C4-2B (cell line): ENCODE measurements around the gene JAZF1.
A peak's percentile ranks its signal among the peaks of the same experiment; 100 is the strongest.

Source experiments
- H3K27ac ChIP-seq: fragments of 450-650 bp; 2 replicates; pipeline ENCODE4 v1.5.1; 2017
- CTCF ChIP-seq: fragments of 450-650 bp; conservative IDR thresholded peaks from 2 replicates; pipeline ENCODE4 v1.5.1; 2017; ENCODE audit warnings: mild to moderate bottlenecking
- ZFX ChIP-seq: fragments of 450-650 bp; IDR thresholded peaks from 2 replicates; pipeline ENCODE4 v1.6.1; 2017

JAZF1 gene

DNA sequence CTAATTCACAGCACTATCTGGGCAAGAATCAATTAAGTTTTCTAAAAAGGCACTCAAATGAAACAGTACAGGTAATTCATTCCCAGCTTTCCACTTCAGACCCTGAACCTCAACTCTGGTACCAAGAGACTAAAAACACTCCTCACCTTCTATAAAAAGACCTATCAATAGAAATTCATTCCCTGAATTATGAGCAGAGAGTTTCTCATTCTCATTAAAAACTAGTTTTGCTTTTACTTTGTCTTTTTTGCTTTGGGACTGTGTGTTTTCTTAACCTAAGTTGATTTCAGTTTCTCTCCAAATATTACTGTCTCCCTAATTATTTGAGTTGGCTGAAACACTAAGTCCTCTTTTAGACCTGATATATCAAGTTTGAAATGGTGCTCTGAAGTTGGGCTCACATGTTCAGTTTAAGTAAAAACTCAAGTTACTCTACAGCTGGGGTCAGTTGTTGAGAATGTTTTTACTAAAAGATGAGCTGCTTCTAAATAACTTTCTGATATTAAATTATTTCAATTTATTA, 189.5 kb downstream of the JAZF1 start:
- H3K27ac ChIP-seq, result no peak overlapping the region
- TF ChIP-seq ZFX (no peak), CTCF (no peak)

DNA sequence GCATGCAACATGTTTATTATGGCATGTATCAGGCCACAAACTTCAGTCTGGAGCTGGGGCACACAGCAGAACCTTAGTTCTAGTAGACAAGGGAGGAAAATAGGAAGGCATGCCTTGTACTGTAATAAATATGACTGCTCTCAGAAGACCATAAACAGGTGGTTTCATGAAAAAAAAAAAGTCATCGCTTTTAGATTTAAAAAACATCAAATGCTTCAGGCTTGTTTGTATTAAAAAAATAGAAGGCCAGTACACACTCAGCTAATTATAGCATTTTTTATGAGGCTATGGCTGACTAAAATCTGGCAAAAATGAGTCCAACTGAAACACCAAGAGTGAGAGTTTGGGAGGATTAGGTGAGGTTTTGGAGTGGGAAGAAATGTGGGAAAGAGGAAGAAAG, 204.1 kb downstream of the JAZF1 start:
- no peak for TF ChIP-seq CTCF
- TF ChIP-seq ZFX, result no peak

GRCh38 chr7:27973625-27974024, 207.0 kb downstream of the JAZF1 start:
- no peak for TF ChIP-seq ZFX
- no peak for TF ChIP-seq CTCF
- no peak overlapping the region for H3K27ac ChIP-seq

More for the DNA sequence above, 204.1 kb downstream of the JAZF1 start:
- H3K27ac ChIP-seq, result 0 out of 2 replicates have a peak overlapping the region, but pooled peaks have one; percentile 7

- H3K27ac ChIP-seq, result no peak overlapping the region
- no peak for TF ChIP-seq ZFX
- no peak for TF ChIP-seq CTCF
Measured at GRCh38 chr7:27972276-27972675, 208.3 kb downstream of the JAZF1 start.

GRCh38 chr7:27971171-27971812, 209.3 kb downstream of the JAZF1 start:
- no peak overlapping the region for H3K27ac ChIP-seq

GRCh38 chr7:27970350-27970749, 210.2 kb downstream of the JAZF1 start:
- H3K27ac ChIP-seq, result no peak overlapping the region
- TF ChIP-seq CTCF, result no peak
- TF ChIP-seq ZFX, result no peak

More at GRCh38 chr7:27971171-27971812, 209.3 kb downstream of the JAZF1 start:
- TF ChIP-seq CTCF (no peak), ZFX (no peak)

DNA sequence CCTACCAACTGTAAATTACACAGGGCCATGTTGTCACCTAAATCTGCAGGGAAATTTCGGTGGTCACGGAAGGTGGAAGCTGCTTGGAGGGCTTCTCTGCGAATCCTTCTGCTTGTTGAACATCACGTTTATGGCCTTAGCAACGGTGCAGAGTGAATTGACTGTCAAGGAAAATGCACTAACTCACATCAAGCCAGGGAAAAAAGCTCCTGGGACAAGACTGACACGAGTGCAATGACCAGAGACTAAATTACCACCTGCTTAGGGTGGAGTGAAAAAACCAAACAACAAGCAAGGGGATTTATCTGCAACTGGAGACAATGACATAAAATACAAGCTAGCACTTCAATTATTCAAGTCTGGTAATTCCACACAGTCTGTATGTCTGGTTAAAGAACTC, 211.2 kb downstream of the JAZF1 start:
- H3K27ac ChIP-seq, result no peak overlapping the region
- no peak for TF ChIP-seq CTCF
- no peak for TF ChIP-seq ZFX
